Measurements from ENCODE around the gene CHAF1B.

DNA sequence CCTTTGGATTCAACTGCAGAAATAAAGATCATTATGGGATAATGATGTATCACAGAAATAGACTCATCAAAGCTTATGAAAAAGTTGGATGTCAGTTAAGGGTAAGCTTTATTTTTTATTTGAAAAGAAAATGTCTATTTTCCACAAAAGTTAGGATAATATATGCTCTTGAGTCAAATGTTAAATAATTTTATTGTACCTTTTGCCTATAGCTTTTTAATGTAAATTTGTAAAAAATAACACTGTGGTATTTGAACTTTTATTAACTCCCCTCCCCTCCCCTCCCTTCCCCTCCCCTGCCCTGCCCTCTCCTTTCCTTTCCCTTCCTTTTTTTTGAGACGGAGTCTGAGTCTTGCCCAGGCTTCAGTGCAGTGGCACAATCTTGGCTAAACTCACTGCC, 40.3 kb upstream of the CHAF1B start:
- no peak for TF ChIP-seq POLR2A (conservative IDR thresholded peaks at IDR 0.05)
- no peak for TF ChIP-seq EP300 (IDR thresholded peaks at IDR 0.05; ENCODE audit: low read length)
- TF ChIP-seq, protein P1, sequence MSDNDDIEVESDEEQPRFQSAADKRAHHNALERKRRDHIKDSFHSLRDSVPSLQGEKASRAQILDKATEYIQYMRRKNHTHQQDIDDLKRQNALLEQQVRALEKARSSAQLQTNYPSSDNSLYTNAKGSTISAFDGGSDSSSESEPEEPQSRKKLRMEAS (CRISPR knock-in tag; IDR thresholded peaks at IDR 0.05): no peak
- TF ChIP-seq SMAD1 (IDR thresholded peaks at IDR 0.05; ENCODE audit: low read depth, low read length, partially characterized antibody): no peak
- TF ChIP-seq, protein P2, sequence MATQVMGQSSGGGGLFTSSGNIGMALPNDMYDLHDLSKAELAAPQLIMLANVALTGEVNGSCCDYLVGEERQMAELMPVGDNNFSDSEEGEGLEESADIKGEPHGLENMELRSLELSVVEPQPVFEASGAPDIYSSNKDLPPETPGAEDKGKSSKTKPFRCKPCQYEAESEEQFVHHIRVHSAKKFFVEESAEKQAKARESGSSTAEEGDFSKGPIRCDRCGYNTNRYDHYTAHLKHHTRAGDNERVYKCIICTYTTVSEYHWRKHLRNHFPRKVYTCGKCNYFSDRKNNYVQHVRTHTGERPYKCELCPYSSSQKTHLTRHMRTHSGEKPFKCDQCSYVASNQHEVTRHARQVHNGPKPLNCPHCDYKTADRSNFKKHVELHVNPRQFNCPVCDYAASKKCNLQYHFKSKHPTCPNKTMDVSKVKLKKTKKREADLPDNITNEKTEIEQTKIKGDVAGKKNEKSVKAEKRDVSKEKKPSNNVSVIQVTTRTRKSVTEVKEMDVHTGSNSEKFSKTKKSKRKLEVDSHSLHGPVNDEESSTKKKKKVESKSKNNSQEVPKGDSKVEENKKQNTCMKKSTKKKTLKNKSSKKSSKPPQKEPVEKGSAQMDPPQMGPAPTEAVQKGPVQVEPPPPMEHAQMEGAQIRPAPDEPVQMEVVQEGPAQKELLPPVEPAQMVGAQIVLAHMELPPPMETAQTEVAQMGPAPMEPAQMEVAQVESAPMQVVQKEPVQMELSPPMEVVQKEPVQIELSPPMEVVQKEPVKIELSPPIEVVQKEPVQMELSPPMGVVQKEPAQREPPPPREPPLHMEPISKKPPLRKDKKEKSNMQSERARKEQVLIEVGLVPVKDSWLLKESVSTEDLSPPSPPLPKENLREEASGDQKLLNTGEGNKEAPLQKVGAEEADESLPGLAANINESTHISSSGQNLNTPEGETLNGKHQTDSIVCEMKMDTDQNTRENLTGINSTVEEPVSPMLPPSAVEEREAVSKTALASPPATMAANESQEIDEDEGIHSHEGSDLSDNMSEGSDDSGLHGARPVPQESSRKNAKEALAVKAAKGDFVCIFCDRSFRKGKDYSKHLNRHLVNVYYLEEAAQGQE (IDR thresholded peaks at IDR 0.05; ENCODE audit: borderline replicate concordance): no peak
- TF ChIP-seq, protein P2 (CRISPR knock-in tag; IDR thresholded peaks at IDR 0.05; ENCODE audit: low read depth): no peak
- no peak for TF ChIP-seq CBX3 (IDR thresholded peaks at IDR 0.05; ENCODE audit: borderline replicate concordance in 1 of 2, low read length in 2 of 2)
- TF ChIP-seq POLR2AphosphoS5 (IDR thresholded peaks at IDR 0.05; ENCODE audit: control insufficient read depth, insufficient read depth, low read depth, low read length): no peak
- no peak for TF ChIP-seq HDAC2 (IDR thresholded peaks at IDR 0.05)
- TF ChIP-seq, protein P3, sequence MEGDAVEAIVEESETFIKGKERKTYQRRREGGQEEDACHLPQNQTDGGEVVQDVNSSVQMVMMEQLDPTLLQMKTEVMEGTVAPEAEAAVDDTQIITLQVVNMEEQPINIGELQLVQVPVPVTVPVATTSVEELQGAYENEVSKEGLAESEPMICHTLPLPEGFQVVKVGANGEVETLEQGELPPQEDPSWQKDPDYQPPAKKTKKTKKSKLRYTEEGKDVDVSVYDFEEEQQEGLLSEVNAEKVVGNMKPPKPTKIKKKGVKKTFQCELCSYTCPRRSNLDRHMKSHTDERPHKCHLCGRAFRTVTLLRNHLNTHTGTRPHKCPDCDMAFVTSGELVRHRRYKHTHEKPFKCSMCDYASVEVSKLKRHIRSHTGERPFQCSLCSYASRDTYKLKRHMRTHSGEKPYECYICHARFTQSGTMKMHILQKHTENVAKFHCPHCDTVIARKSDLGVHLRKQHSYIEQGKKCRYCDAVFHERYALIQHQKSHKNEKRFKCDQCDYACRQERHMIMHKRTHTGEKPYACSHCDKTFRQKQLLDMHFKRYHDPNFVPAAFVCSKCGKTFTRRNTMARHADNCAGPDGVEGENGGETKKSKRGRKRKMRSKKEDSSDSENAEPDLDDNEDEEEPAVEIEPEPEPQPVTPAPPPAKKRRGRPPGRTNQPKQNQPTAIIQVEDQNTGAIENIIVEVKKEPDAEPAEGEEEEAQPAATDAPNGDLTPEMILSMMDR (IDR thresholded peaks at IDR 0.05 in 2 of 3, conservative IDR thresholded peaks at IDR 0.05 in 1 of 3; ENCODE audit: insufficient read depth in 2 of 3, low read depth in 1 of 3, low read length in 3 of 3): no peak
- TF ChIP-seq, protein P4, sequence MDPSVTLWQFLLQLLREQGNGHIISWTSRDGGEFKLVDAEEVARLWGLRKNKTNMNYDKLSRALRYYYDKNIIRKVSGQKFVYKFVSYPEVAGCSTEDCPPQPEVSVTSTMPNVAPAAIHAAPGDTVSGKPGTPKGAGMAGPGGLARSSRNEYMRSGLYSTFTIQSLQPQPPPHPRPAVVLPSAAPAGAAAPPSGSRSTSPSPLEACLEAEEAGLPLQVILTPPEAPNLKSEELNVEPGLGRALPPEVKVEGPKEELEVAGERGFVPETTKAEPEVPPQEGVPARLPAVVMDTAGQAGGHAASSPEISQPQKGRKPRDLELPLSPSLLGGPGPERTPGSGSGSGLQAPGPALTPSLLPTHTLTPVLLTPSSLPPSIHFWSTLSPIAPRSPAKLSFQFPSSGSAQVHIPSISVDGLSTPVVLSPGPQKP (CRISPR knock-in tag; IDR thresholded peaks at IDR 0.05): no peak
- no peak for TF ChIP-seq SRSF9 (IDR thresholded peaks at IDR 0.05; ENCODE audit: borderline replicate concordance, low read depth, low read length)
